Heart right ventricle (tissue), 16 donors: ENCODE data around the gene USHBP1. TPM values are rescaled to one million over a fixed set of nuclear protein-coding genes. Genes with fewer than 3 reads are reported as not detected.

Experiments used
- ATAC-seq, 8 donors: fragments of 200-7000 bp; cut with Tn5 transposase; one replicate each; pipeline ENCODE4 v1.9.1; 2020; ENCODE audit warnings: mild to moderate bottlenecking in 8 of 8, moderate library complexity in 8 of 8, moderate number of reproducible peaks in 1 of 8
- DNase-seq, 2 donors: peaks; one replicate each; pipeline ENCODE4 v3.0.0-alpha.2; 2020
- H3K27ac ChIP-seq, 10 donors: fragments of 200-600 bp; sonication (generic) in 2 of 10; one replicate each; pipeline versions ENCODE4 v1.5.0 to v1.8.0; 2020 to 2022; ENCODE audit warnings: mild to moderate bottlenecking in 3 of 10
- H3K27me3 ChIP-seq, 7 donors: fragments of 200-600 bp; one replicate each; pipeline ENCODE4 v1.8.0; 2021 to 2022; ENCODE audit warnings: mild to moderate bottlenecking in 2 of 7
- H3K36me3 ChIP-seq, 9 donors: fragments of 200-600 bp; sonication (generic) in 1 of 9; one replicate each; pipeline versions ENCODE4 v1.5.0 to v1.8.0; 2020 to 2022; ENCODE audit warnings: mild to moderate bottlenecking in 2 of 9
- H3K4me1 ChIP-seq, 9 donors: fragments of 200-600 bp; sonication (generic) in 1 of 9; one replicate each; pipeline versions ENCODE4 v1.5.0 to v1.8.0; 2020 to 2022; ENCODE audit warnings: mild to moderate bottlenecking in 4 of 9
- H3K4me3 ChIP-seq, 10 donors: fragments of 200-600 bp; sonication (generic) in 2 of 10; one replicate each; pipeline versions ENCODE4 v1.5.0 to v1.8.0; 2020 to 2022; ENCODE audit warnings: mild to moderate bottlenecking in 7 of 10, moderate library complexity in 2 of 10
- H3K9me3 ChIP-seq, 11 donors: fragments of 200-600 bp in 10 of 11; sonication (generic) in 2 of 11; one replicate each; pipeline versions ENCODE4 v1.5.0 to v1.8.0; 2013 to 2022; ENCODE audit warnings: mild to moderate bottlenecking in 2 of 11, control low read depth in 1 of 11, moderate library complexity in 1 of 11
- WGBS, 2 donors: extraction: QIAGEN DNeasy Blood & Tissue Kit; methylation state at CpG; one replicate each; pipeline ENCODE4 v1.1.7; 2013; ENCODE audit warnings: inconsistent platforms in 1 of 2; 5-methylcytosine and 5-hydroxymethylcytosine counted together
- intact Hi-C, 10 donors: fragments of 100-400 bp; cut with DNase I; formaldehyde crosslinking; loops; one replicate each; pipeline versions ENCODE4 v1.11.1 to v1.14.2; 2022
- polyA plus RNA-seq, 2 donors: library from polyadenylated mRNA; stranded (reverse); fragments of 200-250 nt; gene quantifications; one replicate each; pipeline ENCODE4 v1.2.3, GENCODE V29; 2013
- total RNA-seq, 10 donors: library from RNA; stranded (reverse); fragmentation: NEBNext Ultra II Directional in 3 of 10; extraction: Animal tissue kit (Norgen Biotek cat#: 25700) in 3 of 10; gene quantifications; one replicate each; pipeline versions ENCODE4 v1.2.1 to v1.2.4, GENCODE V29; 2021 to 2023
- TF ChIP-seq, protein P1 (sequence below), 9 donors: fragments of 200-600 bp; sonication (generic) in 2 of 9; IDR thresholded peaks; one replicate each; pipeline versions ENCODE4 v1.5.0 to v1.8.0; 2021 to 2022; ENCODE audit warnings: antibody characterized with exemption in 9 of 9, mild to moderate bottlenecking in 5 of 9, moderate library complexity in 1 of 9
- donor health status: Arrhythmogenic right ventricular cardiomyopathy.
- donor health status: ischemic (EF 13 %, LVEDD 7.1; RV severe dilation, severe dysfunction).
- donor health status: healthy with polysubstance abuse.
- donor health status: DM: no; HTN: yes; CAD: no.
- donor health status: DM: no; HTN: no; CAD: no.
- donor health status: ischemic (EF 25% LVEDD 6.9; RV normal size, moderate dysfunction).
- donor health status: ischemic (EF 25% LVEDD 5.7; RV mildly dilated, moderate dysfunction).
- donor health status: healthy.
- donor health status: DM: yes; HTN: yes; CAD: no.
- donor health status: Ischemic cardiomyopathy.
- donor health status: ischemic (EF 35%, LVEDD 5.7; RV mildly dilated, moderate dysfunction).
- donor health status: nonischemic (EF 11% LVEDD 7.7; RV severe dilation, severe dysfunction).
- donor health status: DM: yes; HTN: yes; CAD: no.
- donor health status: PGD.
- donor health status: ischemic (EF 29% LVEDD 5.4; RV normal size, mild dysfunction).
- donor health status: nonischemic (EF 23%, LVEDD 6.1; RV moderate dilation, normal function).

The USHBP1 gene
- total and polyA plus RNA-seq, 12 donors, result 3.4 to 30.9 (median 7.1) TPM

DNA sequence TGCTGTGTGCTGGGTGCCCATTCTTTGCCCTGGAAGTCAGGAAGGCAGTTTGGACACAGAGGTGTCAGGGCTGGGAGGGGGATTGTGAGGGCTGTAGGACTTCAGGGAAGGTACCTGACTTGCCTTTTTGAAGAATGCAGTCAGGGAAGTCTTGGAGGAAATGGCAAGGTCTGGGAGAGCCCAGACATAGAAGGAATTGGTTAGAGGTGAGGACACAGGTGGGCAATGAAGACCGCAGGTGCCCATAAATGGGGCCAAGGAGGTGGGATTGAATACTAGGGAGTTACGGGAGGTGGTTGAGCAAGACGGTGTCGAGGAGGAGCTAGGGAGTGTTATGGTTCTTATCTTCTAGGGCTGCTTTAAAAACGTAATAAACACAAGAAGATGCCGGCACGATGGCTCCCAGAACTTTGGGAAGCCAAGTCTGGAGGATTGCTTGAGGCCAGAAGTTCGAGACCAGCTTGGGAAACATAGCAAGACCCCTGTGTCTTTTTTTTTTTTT, 43.4 kb upstream of the USHBP1 start:
- Histone ChIP-seq H3K4me1 (peaks cover 12 to 76% (median 59%) of the 10 kb centered on the region in 9 donors), H3K27me3 (no peaks in the 10 kb centered on the region), H3K9me3 (no peaks in the 10 kb centered on the region), H3K27ac (no peak overlapping the region), H3K36me3 (peaks cover 0 to 11% (median 0%) of the 10 kb centered on the region in 9 donors), H3K4me3 (no peak overlapping the region)
- TF ChIP-seq, protein P1, sequence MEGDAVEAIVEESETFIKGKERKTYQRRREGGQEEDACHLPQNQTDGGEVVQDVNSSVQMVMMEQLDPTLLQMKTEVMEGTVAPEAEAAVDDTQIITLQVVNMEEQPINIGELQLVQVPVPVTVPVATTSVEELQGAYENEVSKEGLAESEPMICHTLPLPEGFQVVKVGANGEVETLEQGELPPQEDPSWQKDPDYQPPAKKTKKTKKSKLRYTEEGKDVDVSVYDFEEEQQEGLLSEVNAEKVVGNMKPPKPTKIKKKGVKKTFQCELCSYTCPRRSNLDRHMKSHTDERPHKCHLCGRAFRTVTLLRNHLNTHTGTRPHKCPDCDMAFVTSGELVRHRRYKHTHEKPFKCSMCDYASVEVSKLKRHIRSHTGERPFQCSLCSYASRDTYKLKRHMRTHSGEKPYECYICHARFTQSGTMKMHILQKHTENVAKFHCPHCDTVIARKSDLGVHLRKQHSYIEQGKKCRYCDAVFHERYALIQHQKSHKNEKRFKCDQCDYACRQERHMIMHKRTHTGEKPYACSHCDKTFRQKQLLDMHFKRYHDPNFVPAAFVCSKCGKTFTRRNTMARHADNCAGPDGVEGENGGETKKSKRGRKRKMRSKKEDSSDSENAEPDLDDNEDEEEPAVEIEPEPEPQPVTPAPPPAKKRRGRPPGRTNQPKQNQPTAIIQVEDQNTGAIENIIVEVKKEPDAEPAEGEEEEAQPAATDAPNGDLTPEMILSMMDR (IDR thresholded peaks at IDR 0.05), result no peak
- DNase-seq (no peak), ATAC-seq (no peak)
- intact Hi-C loops, result loop anchor here in 1 of 10 donors (5.0 kb wide), 1 partner anchor 159 kb away; no protein-coding TSS in a partner anchor
- WGBS, 2 donors, result 85 to 90% methylated on average over 8 of the region's 8 CpGs

- intact Hi-C loops, result loop anchor here in 1 of 10 donors (5.0 kb wide), 1 partner anchor 161 kb away; no protein-coding TSS in a partner anchor
- Histone ChIP-seq H3K9me3 (no peaks in the 10 kb centered on the region), H3K27me3 (no peaks in the 10 kb centered on the region), H3K4me1 (peaks cover 12 to 71% (median 67%) of the 10 kb centered on the region in 9 donors), H3K36me3 (peaks cover 0 to 2% (median 0%) of the 10 kb centered on the region in 9 donors), H3K27ac (peak overlapping the region; percentile 83 to 98 (median 93)), H3K4me3 (peak overlapping the region; percentile 63 to 88 (median 75))
- DNase-seq (no peak), ATAC-seq (no peak)
- WGBS, 2 donors, result 7 to 10% methylated on average over 28 of the region's 28 CpGs
- TF ChIP-seq, protein P1 (IDR thresholded peaks at IDR 0.05), result no peak
Measured at GRCh38 chr19:17306285-17306714, 41.8 kb upstream of the USHBP1 start.

DNA sequence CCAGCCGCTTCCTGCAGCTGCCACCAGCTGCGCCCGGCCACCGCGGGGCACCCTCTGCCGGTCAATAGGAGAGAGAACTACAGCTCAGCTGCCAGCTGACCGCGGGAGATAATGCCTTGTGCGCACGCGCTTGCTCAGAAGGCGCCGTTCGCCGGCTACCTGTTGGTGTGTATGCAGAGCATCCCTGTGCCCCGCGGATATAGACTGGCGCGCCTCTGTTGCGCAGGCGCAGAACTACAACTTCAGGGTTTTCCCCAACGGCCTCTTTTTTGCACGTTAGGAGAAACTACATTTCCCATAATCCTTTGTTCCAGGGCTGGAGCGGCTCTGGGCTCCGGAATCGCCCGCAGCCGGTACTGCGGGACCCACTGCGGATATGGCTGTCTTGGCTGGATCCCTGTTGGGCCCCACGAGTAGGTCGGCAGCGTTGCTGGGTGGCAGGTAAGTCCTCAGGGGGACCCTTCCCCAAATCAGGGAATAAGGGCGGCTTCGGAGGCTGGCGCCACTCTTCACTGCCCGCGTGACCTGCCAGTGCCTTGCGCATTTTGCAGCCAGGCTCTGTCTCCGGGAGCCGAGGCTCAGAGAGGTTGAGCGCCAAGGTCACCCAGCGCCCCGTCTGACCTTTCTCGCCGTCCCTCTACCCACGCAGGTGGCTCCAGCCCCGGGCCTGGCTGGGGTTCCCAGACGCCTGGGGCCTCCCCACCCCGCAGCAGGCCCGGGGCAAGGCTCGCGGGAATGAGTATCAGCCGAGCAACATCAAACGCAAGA, 41.2 kb upstream of the USHBP1 start, which contains the start of gene MRPL34:
TSS of gene MRPL34 (plus strand) at position 356 of the 768 bp plus-strand sequence. CDS start at position 377, 21 bp downstream.
- H3K4me1 ChIP-seq, result peaks cover 12 to 65% (median 61%) of the 10 kb centered on the region in 9 donors
- H3K27me3 ChIP-seq, result no peaks in the 10 kb centered on the region
- intact Hi-C loops, result loop anchor here in 2 of 10 donors (2.0 to 5.0 kb wide), 2 partner anchors 31 to 162 kb away; partner anchors contain the start of gene GTPBP3 (in 1 of the 2)
- H3K4me3 ChIP-seq, result peak within 1 kb of the TSS; percentile 63 to 88 (median 75)
- 0% methylated on average over 55 of the region's 55 CpGs for WGBS, 2 donors
- H3K36me3 ChIP-seq, result peaks cover 0 to 5% (median 0%) of the 10 kb centered on the region in 9 donors
- peak; percentile 50 to 83 (median 70) for ATAC-seq
- DNase-seq, result peak; percentile 93
- peak within 1 kb of the TSS; percentile 83 to 98 (median 93) for H3K27ac ChIP-seq
- H3K9me3 ChIP-seq, result no peaks in the 10 kb centered on the region
- TF ChIP-seq, protein P1 (IDR thresholded peaks at IDR 0.05), result peak; percentile 48 to 87 (median 70)

- H3K27me3 ChIP-seq, result no peaks in the 10 kb centered on the region
- intact Hi-C loops, result loop anchor here in 2 of 10 donors (2.0 to 5.0 kb wide), 2 partner anchors 32 to 162 kb away; partner anchors contain the start of gene GTPBP3 (in 1 of the 2)
- 3 to 7% methylated on average over 7 of the region's 7 CpGs for WGBS, 2 donors
Measured at GRCh38 chr19:17305216-17305516, 40.6 kb upstream of the USHBP1 start.

More at GRCh38 chr19:17305216-17305516, 40.6 kb upstream of the USHBP1 start:
- TF ChIP-seq, protein P1 (IDR thresholded peaks at IDR 0.05), result no peak
- Histone ChIP-seq H3K4me1 (peaks cover 7 to 60% (median 56%) of the 10 kb centered on the region in 9 donors), H3K36me3 (peaks cover 0 to 7% (median 0%) of the 10 kb centered on the region in 9 donors), H3K27ac (peak overlapping the region in 9 of 10 donors; percentile 89 to 98 (median 93)), H3K9me3 (no peaks in the 10 kb centered on the region), H3K4me3 (peak overlapping the region in 9 of 10 donors; percentile 63 to 88 (median 74))
- ATAC-seq (no peak), DNase-seq (no peak)
